Heart right ventricle (tissue), 16 donors: ENCODE data around the gene SOCS7. TPM values are rescaled to one million over a fixed set of nuclear protein-coding genes. Genes with fewer than 3 reads are reported as not detected.

Experiments used
- ATAC-seq, 8 donors: fragments of 200-7000 bp; cut with Tn5 transposase; one replicate each; pipeline ENCODE4 v1.9.1; 2020; ENCODE audit warnings: mild to moderate bottlenecking in 8 of 8, moderate library complexity in 8 of 8, moderate number of reproducible peaks in 1 of 8
- DNase-seq, 2 donors: peaks; one replicate each; pipeline ENCODE4 v3.0.0-alpha.2; 2020
- H3K27ac ChIP-seq, 10 donors: fragments of 200-600 bp; sonication (generic) in 2 of 10; one replicate each; pipeline versions ENCODE4 v1.5.0 to v1.8.0; 2020 to 2022; ENCODE audit warnings: mild to moderate bottlenecking in 3 of 10
- H3K27me3 ChIP-seq, 7 donors: fragments of 200-600 bp; one replicate each; pipeline ENCODE4 v1.8.0; 2021 to 2022; ENCODE audit warnings: mild to moderate bottlenecking in 2 of 7
- H3K36me3 ChIP-seq, 9 donors: fragments of 200-600 bp; sonication (generic) in 1 of 9; one replicate each; pipeline versions ENCODE4 v1.5.0 to v1.8.0; 2020 to 2022; ENCODE audit warnings: mild to moderate bottlenecking in 2 of 9
- H3K4me1 ChIP-seq, 9 donors: fragments of 200-600 bp; sonication (generic) in 1 of 9; one replicate each; pipeline versions ENCODE4 v1.5.0 to v1.8.0; 2020 to 2022; ENCODE audit warnings: mild to moderate bottlenecking in 4 of 9
- H3K4me3 ChIP-seq, 10 donors: fragments of 200-600 bp; sonication (generic) in 2 of 10; one replicate each; pipeline versions ENCODE4 v1.5.0 to v1.8.0; 2020 to 2022; ENCODE audit warnings: mild to moderate bottlenecking in 7 of 10, moderate library complexity in 2 of 10
- H3K9me3 ChIP-seq, 11 donors: fragments of 200-600 bp in 10 of 11; sonication (generic) in 2 of 11; one replicate each; pipeline versions ENCODE4 v1.5.0 to v1.8.0; 2013 to 2022; ENCODE audit warnings: mild to moderate bottlenecking in 2 of 11, control low read depth in 1 of 11, moderate library complexity in 1 of 11
- CTCF ChIP-seq, 9 donors: fragments of 200-600 bp; sonication (generic) in 2 of 9; IDR thresholded peaks; one replicate each; pipeline versions ENCODE4 v1.5.0 to v1.8.0; 2021 to 2022; ENCODE audit warnings: antibody characterized with exemption in 9 of 9, mild to moderate bottlenecking in 5 of 9, moderate library complexity in 1 of 9
- WGBS, 2 donors: extraction: QIAGEN DNeasy Blood & Tissue Kit; methylation state at CpG; one replicate each; pipeline ENCODE4 v1.1.7; 2013; ENCODE audit warnings: inconsistent platforms in 1 of 2; 5-methylcytosine and 5-hydroxymethylcytosine counted together
- intact Hi-C, 10 donors: fragments of 100-400 bp; cut with DNase I; formaldehyde crosslinking; loops; one replicate each; pipeline versions ENCODE4 v1.11.1 to v1.14.2; 2022
- polyA plus RNA-seq, 2 donors: library from polyadenylated mRNA; stranded (reverse); fragments of 200-250 nt; gene quantifications; one replicate each; pipeline ENCODE4 v1.2.3, GENCODE V29; 2013
- total RNA-seq, 10 donors: library from RNA; stranded (reverse); fragmentation: NEBNext Ultra II Directional in 3 of 10; extraction: Animal tissue kit (Norgen Biotek cat#: 25700) in 3 of 10; gene quantifications; one replicate each; pipeline versions ENCODE4 v1.2.1 to v1.2.4, GENCODE V29; 2021 to 2023
- donor health status: Arrhythmogenic right ventricular cardiomyopathy.
- donor health status: ischemic (EF 13 %, LVEDD 7.1; RV severe dilation, severe dysfunction).
- donor health status: healthy with polysubstance abuse.
- donor health status: DM: no; HTN: yes; CAD: no.
- donor health status: DM: no; HTN: no; CAD: no.
- donor health status: ischemic (EF 25% LVEDD 6.9; RV normal size, moderate dysfunction).
- donor health status: ischemic (EF 25% LVEDD 5.7; RV mildly dilated, moderate dysfunction).
- donor health status: healthy.
- donor health status: DM: yes; HTN: yes; CAD: no.
- donor health status: Ischemic cardiomyopathy.
- donor health status: ischemic (EF 35%, LVEDD 5.7; RV mildly dilated, moderate dysfunction).
- donor health status: nonischemic (EF 11% LVEDD 7.7; RV severe dilation, severe dysfunction).
- donor health status: DM: yes; HTN: yes; CAD: no.
- donor health status: PGD.
- donor health status: ischemic (EF 29% LVEDD 5.4; RV normal size, mild dysfunction).
- donor health status: nonischemic (EF 23%, LVEDD 6.1; RV moderate dilation, normal function).

Gene SOCS7
- total and polyA plus RNA-seq, 12 donors = 2.9 to 23.8 (median 15.1) TPM

- WGBS, 2 donors = 88% methylated on average over 30 of the region's 30 CpGs
- intact Hi-C loops = no loop called here
- peaks cover 0 to 28% (median 11%) of the 10 kb centered on the region in 7 donors for H3K27me3 ChIP-seq
- no peak for ATAC-seq
- DNase-seq = no peak
- no peaks in the 10 kb centered on the region for H3K4me1 ChIP-seq
- no peaks in the 10 kb centered on the region for H3K9me3 ChIP-seq
- no peak overlapping the region for H3K4me3 ChIP-seq
- H3K27ac ChIP-seq = no peak overlapping the region
- no peak for TF ChIP-seq CTCF (IDR thresholded peaks at IDR 0.05)
- H3K36me3 ChIP-seq = no peaks in the 10 kb centered on the region
Measured at GRCh38 chr17:38334480-38335364, 16.9 kb upstream of the SOCS7 start.

GRCh38 chr17:38336838-38337237 is 14.8 kb upstream of the SOCS7 start:
- H3K27ac ChIP-seq = no peak overlapping the region
- H3K4me3 ChIP-seq = no peak overlapping the region
- H3K27me3 ChIP-seq = peaks cover 0 to 18% (median 11%) of the 10 kb centered on the region in 7 donors
- intact Hi-C loops = no loop called here
- DNase-seq (no peak), ATAC-seq (no peak)
- H3K9me3 ChIP-seq = no peaks in the 10 kb centered on the region
- H3K4me1 ChIP-seq = peaks cover 0 to 10% (median 0%) of the 10 kb centered on the region in 9 donors
- WGBS, 2 donors = 92 to 95% methylated on average over 11 of the region's 11 CpGs
- no peaks in the 10 kb centered on the region for H3K36me3 ChIP-seq
- no peak for TF ChIP-seq CTCF (IDR thresholded peaks at IDR 0.05)

- intact Hi-C loops = no loop called here
- Histone ChIP-seq H3K9me3 (no peaks in the 10 kb centered on the region), H3K4me3 (no peak overlapping the region), H3K27ac (no peak overlapping the region), H3K4me1 (peaks cover 0 to 11% (median 0%) of the 10 kb centered on the region in 9 donors), H3K36me3 (no peaks in the 10 kb centered on the region), H3K27me3 (peaks cover 0 to 18% (median 11%) of the 10 kb centered on the region in 7 donors)
- DNase-seq (no peak), ATAC-seq (no peak)
- WGBS, 2 donors = 74 to 79% methylated on average over 5 of the region's 5 CpGs
- TF ChIP-seq CTCF (IDR thresholded peaks at IDR 0.05) = no peak
Measured at GRCh38 chr17:38338053-38338452, 13.6 kb upstream of the SOCS7 start.

GRCh38 chr17:38338535-38338934 is 13.1 kb upstream of the SOCS7 start:
- H3K9me3 ChIP-seq = no peaks in the 10 kb centered on the region
- intact Hi-C loops = no loop called here
- 94 to 97% methylated on average over 4 of the region's 4 CpGs for WGBS, 2 donors
- H3K4me3 ChIP-seq = no peak overlapping the region
- ATAC-seq (no peak), DNase-seq (no peak)
- H3K27me3 ChIP-seq = peaks cover 0 to 14% (median 10%) of the 10 kb centered on the region in 7 donors
- no peak overlapping the region for H3K27ac ChIP-seq
- H3K4me1 ChIP-seq = peaks cover 0 to 11% (median 0%) of the 10 kb centered on the region in 9 donors
- no peaks in the 10 kb centered on the region for H3K36me3 ChIP-seq
- no peak for TF ChIP-seq CTCF (IDR thresholded peaks at IDR 0.05)
